Smooth muscle cell (in vitro differentiated cells): ENCODE data around the gene TP53I11. TPM values are rescaled to one million over a fixed set of nuclear protein-coding genes. Genes with fewer than 3 reads are reported as not detected.

ENCODE experiments used
- DNase-seq: peaks from one replicate; lab custom pipeline; 2025; ENCODE audit not compliant: unreplicated experiment; lab: John Stamatoyannopoulos, UW
- H2AFZ ChIP-seq: fragments of 200-600 bp; sonication (generic); 2 replicates; pipeline ENCODE4 v1.6.0; 2016; ENCODE audit warnings: antibody characterized with exemption, low read depth, mild to moderate bottlenecking
- H3F3A ChIP-seq: fragments of 200-600 bp; sonication (generic); 2 replicates; pipeline ENCODE4 v1.6.0; 2017; ENCODE audit warnings: antibody characterized with exemption, low read depth
- H3K27ac ChIP-seq: fragments of 200-600 bp; sonication (generic); 2 replicates; pipeline ENCODE4 v1.5.1; 2016; ENCODE audit warnings: low read depth, mild to moderate bottlenecking
- H3K27me3 ChIP-seq: fragments of 200-600 bp; sonication (generic); 2 replicates; pipeline ENCODE4 v1.6.1; 2016; ENCODE audit warnings: low read depth, mild to moderate bottlenecking
- H3K36me3 ChIP-seq: fragments of 200-600 bp; sonication (generic); 2 replicates; pipeline ENCODE4 v1.5.1; 2016; ENCODE audit warnings: low read depth
- H3K4me1 ChIP-seq: fragments of 200-600 bp; sonication (generic); 2 replicates; pipeline ENCODE4 v1.5.1; 2016; ENCODE audit warnings: low read depth
- H3K4me2 ChIP-seq: fragments of 200-600 bp; sonication (generic); 2 replicates; pipeline ENCODE4 v1.6.0; 2016; ENCODE audit warnings: mild to moderate bottlenecking
- H3K4me3 ChIP-seq: fragments of 200-600 bp; sonication (generic); 2 replicates; pipeline ENCODE4 v1.5.1; 2016; ENCODE audit warnings: mild to moderate bottlenecking
- H3K79me2 ChIP-seq: fragments of 200-600 bp; sonication (generic); 2 replicates; pipeline ENCODE4 v1.6.0; 2016; ENCODE audit warnings: low read depth, mild to moderate bottlenecking
- H3K9ac ChIP-seq: fragments of 200-600 bp; sonication (generic); 2 replicates; pipeline ENCODE4 v1.6.0; 2016; ENCODE audit warnings: low read depth
- H3K9me3 ChIP-seq: fragments of 200-600 bp; sonication (generic); replicated peaks from 2 replicates; pipeline ENCODE4 v1.5.1; 2016; ENCODE audit warnings: low read depth
- H4K20me1 ChIP-seq: fragments of 200-600 bp; sonication (generic); 2 replicates; pipeline ENCODE4 v1.6.0; 2016; ENCODE audit warnings: low read depth
- CTCF ChIP-seq: fragments of 200-600 bp; sonication (generic); IDR thresholded peaks from 2 replicates; pipeline ENCODE4 v1.5.1; 2017; ENCODE audit warnings: borderline replicate concordance, mild to moderate bottlenecking, antibody characterized with exemption; ENCODE audit not compliant: insufficient read depth, poor library complexity, severe bottlenecking
- WGBS: methylation state at CpG from one replicate; pipeline ENCODE4 v1.1.7; 2016; ENCODE audit warnings: low lambda C conversion rate; 5-methylcytosine and 5-hydroxymethylcytosine counted together
- polyA plus RNA-seq: library from polyadenylated mRNA; unstranded; fragments of >200 nt; fragmentation: Nextera tagmentation; extraction: Ambion mirVana; gene quantifications from 2 replicates; pipeline ENCODE4 v1.2.1, GENCODE V29; 2016
- total RNA-seq: library from RNA; depleted of rRNA; stranded (reverse); fragments of >200 nt; gene quantifications from 2 replicates; pipeline ENCODE4 v1.2.3, GENCODE V29; 2014

Gene TP53I11
- total and polyA plus RNA-seq, 2 experiments from 2014 or later: 14.2 to 61.2 TPM

DNA sequence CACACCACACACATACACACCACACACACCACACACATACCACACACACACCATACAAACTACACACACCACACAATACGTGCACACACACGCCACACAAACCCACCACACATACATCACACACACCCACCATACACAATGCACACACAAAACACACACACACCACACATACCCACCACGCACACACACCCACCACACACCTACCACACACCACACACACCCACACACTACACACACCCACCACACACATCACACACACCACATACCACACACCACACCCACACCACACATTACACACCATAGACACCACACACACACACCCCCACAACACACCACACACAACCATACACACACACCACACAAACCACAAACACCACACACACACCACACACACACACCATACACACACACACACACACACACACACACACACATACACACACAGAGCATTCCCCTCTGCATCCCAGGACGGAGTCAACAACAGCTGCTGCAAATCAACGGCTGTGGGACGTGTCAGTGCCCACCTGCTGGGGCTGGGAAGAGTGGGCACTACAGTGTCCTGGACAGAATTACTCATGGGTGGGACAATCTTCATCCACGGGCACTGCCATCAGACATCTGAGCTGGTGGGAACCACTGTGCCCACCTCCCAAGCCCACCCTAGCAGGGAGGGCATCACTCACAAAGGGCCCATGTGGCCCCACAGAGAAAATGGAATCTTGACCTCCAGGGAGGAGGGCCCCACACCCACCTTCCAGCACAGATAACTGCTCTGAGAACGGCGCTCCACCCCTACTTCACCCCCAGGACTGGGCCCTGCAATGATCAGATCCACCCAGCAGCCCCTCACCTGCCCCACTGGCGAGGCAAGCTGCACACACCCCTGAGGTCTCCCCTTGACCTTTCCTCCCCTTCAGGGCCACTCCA is 8.4 kb downstream of the TP53I11 start:
- Histone ChIP-seq H3K4me2 (no peak overlapping the region), H3F3A (no peaks in the 10 kb centered on the region), H3K4me3 (no peak overlapping the region), H3K79me2 (no peaks in the 10 kb centered on the region), H3K4me1 (peaks cover 28% of the 10 kb centered on the region), H3K27me3 (no peaks in the 10 kb centered on the region), H2AFZ (no peak overlapping the region), H3K27ac (no peak overlapping the region), H3K9ac (no peak overlapping the region), H4K20me1 (peaks cover 98% of the 10 kb centered on the region), H3K9me3 (no peaks in the 10 kb centered on the region), H3K36me3 (no peaks in the 10 kb centered on the region)
- TF ChIP-seq CTCF: no peak
- WGBS: 91% methylated on average over 9 of the region's 10 CpGs
- DNase-seq: no peak

GRCh38 chr11:44941259-44942021 is 9.2 kb downstream of the TP53I11 start:
- Histone ChIP-seq H3K79me2 (no peaks in the 10 kb centered on the region), H3K9ac (no peak overlapping the region), H2AFZ (no peak overlapping the region), H3K27me3 (no peaks in the 10 kb centered on the region), H3F3A (no peaks in the 10 kb centered on the region), H3K4me2 (no peak overlapping the region), H3K4me1 (peaks cover 28% of the 10 kb centered on the region), H3K36me3 (no peaks in the 10 kb centered on the region), H3K27ac (no peak overlapping the region), H3K9me3 (no peaks in the 10 kb centered on the region), H3K4me3 (no peak overlapping the region), H4K20me1 (peaks cover 98% of the 10 kb centered on the region)
- 91% methylated on average over 12 of the region's 12 CpGs for WGBS
- DNase-seq: no peak
- TF ChIP-seq CTCF: no peak

DNA sequence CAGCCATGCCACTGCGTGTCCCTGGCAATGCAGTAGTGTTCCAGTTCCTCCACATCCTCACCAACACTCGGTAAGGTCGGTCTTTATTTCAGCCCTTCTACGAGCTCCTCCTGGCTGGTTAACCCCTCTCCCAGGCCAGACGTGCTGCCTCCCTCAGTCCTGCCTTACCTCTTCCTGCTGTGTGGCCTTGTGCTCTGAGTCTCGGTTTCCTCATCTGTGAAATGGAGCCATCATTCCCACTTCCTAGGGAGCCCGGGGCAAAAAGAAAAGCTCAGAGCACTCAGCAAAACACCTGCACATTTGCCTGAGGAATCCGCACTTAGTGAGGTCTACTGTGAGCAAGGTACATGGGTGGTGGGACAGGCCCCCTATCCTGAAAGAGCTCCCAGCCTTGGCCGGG is 9.8 kb downstream of the TP53I11 start:
- no peaks in the 10 kb centered on the region for H3F3A ChIP-seq
- no peaks in the 10 kb centered on the region for H3K9me3 ChIP-seq
- TF ChIP-seq CTCF: no peak
- no peak overlapping the region for H3K27ac ChIP-seq
- no peak overlapping the region for H3K4me3 ChIP-seq
- DNase-seq: no peak
- no peak overlapping the region for H2AFZ ChIP-seq
- peaks cover 97% of the 10 kb centered on the region for H4K20me1 ChIP-seq
- peaks cover 23% of the 10 kb centered on the region for H3K4me1 ChIP-seq
- H3K4me2 ChIP-seq: no peak overlapping the region
- no peaks in the 10 kb centered on the region for H3K27me3 ChIP-seq
- no peaks in the 10 kb centered on the region for H3K79me2 ChIP-seq
- WGBS: 98% methylated on average over 9 of the region's 9 CpGs
- no peak overlapping the region for H3K9ac ChIP-seq
- no peaks in the 10 kb centered on the region for H3K36me3 ChIP-seq
